ENCODE results near the gene TRMT10C. TPM values are rescaled to one million over a fixed set of nuclear protein-coding genes. Genes with fewer than 3 reads are reported as not detected.

Gene TRMT10C
- polyA plus RNA-seq: 10 to 100 TPM; 13.8 to 27.6 (median 19.7) TPM
- long read RNA-seq, donor 1: 0 reads
- long read RNA-seq, donor 2, transcript TRMT10C-201 (2 exons, 1,819 nt): major isoform, 11 of 11 reads
- long read RNA-seq, donor 2, partial matches to known transcripts: 0 of 11 reads
- long read RNA-seq, donor 2, other reads (novel, unspliced or antisense): 0 of 11 reads
- long read RNA-seq, donor 3, transcript TRMT10C-201 (2 exons, 1,819 nt): major isoform, 18 of 18 reads
- long read RNA-seq, donor 3, partial matches to known transcripts: 0 of 18 reads
- long read RNA-seq, donor 3, other reads (novel, unspliced or antisense): 0 of 18 reads
- long read RNA-seq, donor 4, partial matches to known transcripts: 0 of 1 reads
- long read RNA-seq, donor 4, other reads (novel, unspliced or antisense): 0 of 1 reads
- long read RNA-seq, donor 5, transcript TRMT10C-201 (2 exons, 1,819 nt): major isoform, 7 of 1,827 reads
- long read RNA-seq, donor 5, partial matches to known transcripts: 1,820 of 1,827 reads
- long read RNA-seq, donor 5, other reads (novel, unspliced or antisense): 0 of 1,827 reads
- long read RNA-seq, donor 6, transcript TRMT10C-201 (2 exons, 1,819 nt): major isoform, 17 of 17 reads
- long read RNA-seq, donor 6, partial matches to known transcripts: 0 of 17 reads
- long read RNA-seq, donor 6, other reads (novel, unspliced or antisense): 0 of 17 reads
- long read RNA-seq, donor 7: 0 reads
- long read RNA-seq, donor 8, partial matches to known transcripts: 0 of 2 reads
- long read RNA-seq, donor 8, other reads (novel, unspliced or antisense): 0 of 2 reads
- long read RNA-seq, donor 9, partial matches to known transcripts: 803 of 807 reads
- long read RNA-seq, donor 9, other reads (novel, unspliced or antisense): 0 of 807 reads
- long read RNA-seq, donor 10, transcript TRMT10C-201 (2 exons, 1,819 nt): major isoform, 24 of 24 reads
- long read RNA-seq, donor 10, partial matches to known transcripts: 0 of 24 reads
- long read RNA-seq, donor 10, other reads (novel, unspliced or antisense): 0 of 24 reads

DNA sequence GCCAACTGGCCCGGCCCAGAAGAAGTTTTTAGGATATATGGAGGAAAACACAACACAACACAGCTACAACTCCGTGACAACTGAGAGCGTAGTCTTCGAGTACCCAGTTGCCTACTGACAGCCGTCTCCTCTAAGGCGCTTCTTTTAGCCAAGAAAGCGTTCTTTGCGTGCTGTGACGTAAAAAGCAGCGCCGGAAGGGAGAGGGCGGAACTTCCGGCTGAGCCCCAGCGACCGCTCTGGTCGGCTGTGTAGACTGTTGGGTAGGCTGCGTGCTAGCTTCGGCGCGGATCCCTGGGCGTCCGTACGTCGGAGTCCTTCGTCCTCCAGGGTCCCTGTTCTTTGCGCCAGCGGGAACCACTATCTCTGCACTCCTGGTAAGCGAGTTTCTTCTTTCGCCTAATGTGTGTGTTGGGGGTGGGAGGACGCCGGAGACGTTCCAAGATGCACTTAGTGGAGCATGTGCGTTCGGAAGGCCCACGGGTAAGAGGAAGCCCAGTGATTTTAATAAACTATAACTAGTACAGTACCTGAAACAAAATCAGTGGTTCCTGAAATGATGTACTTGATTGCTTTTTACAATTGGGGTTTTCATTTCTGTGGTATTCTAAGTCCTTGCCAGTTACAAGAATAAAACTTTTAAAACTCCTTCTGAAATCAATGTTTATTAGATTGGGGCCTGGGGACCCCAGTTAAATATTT, at the start of gene TRMT10C:
Gene TRMT10C (plus strand): TSS at position 239 of the 699 bp plus-strand sequence. CDS start 2,914 bp downstream, outside the sequence.
- peaks cover 6 to 9% (median 7%) of the 10 kb centered on the region in 3 donors for H3K4me1 ChIP-seq (ENCODE audit: control insufficient read depth in 3 of 3, insufficient read depth in 2 of 3, low read depth in 1 of 3, low read length in 2 of 3)
- WGBS, 3 donors: 0% methylated on average over 35 of the region's 35 CpGs
- H3K27me3 ChIP-seq (ENCODE audit: control insufficient read depth in 3 of 3, insufficient read depth in 3 of 3, low read length in 3 of 3): no peaks in the 10 kb centered on the region
- H3K36me3 ChIP-seq (ENCODE audit: control insufficient read depth in 3 of 3, insufficient read depth in 2 of 3, low read depth in 1 of 3, low read length in 3 of 3): peaks cover 4 to 12% (median 10%) of the 10 kb centered on the region in 3 donors
- H3K4me3 ChIP-seq (ENCODE audit: low read depth in 1 of 3, low read length in 3 of 3): peak within 1 kb of the TSS; percentile 73 to 97 (median 95)
- FAIRE-seq: no peak
- peak within 1 kb of the TSS; percentile 80 to 91 (median 84) for H3K27ac ChIP-seq (ENCODE audit: low read depth in 1 of 3, low read length in 2 of 3)
- DNase-seq: peak; percentile 92 to 97
- H3K9me3 ChIP-seq (ENCODE audit: control insufficient read depth in 2 of 2, insufficient read depth in 1 of 2, low read depth in 1 of 2, low read length in 1 of 2): no peaks in the 10 kb centered on the region

DNA sequence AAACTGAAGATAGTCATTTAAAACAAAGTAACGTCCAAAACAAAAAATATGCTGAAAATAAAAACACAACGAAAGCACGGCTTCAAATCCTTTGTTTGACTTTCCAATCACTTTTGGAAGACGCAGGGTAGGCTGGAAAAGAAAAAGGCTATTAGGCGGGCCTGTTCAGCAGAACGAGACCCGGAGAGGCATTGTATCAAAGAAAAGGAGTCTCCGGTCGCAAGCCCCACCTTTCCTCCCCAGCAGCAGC, 49.3 kb upstream of the TRMT10C start:
- FAIRE-seq (no peak), DNase-seq (no peak)
- WGBS, 3 donors: 0 to 1% (median 0%) methylated on average over 9 of the region's 9 CpGs
- no peaks in the 10 kb centered on the region for H3K9me3 ChIP-seq (ENCODE audit: control insufficient read depth in 2 of 2, insufficient read depth in 1 of 2, low read depth in 1 of 2, low read length in 1 of 2)
- H3K27me3 ChIP-seq (ENCODE audit: control insufficient read depth in 3 of 3, insufficient read depth in 3 of 3, low read length in 3 of 3): no peaks in the 10 kb centered on the region
- H3K36me3 ChIP-seq (ENCODE audit: control insufficient read depth in 3 of 3, insufficient read depth in 2 of 3, low read depth in 1 of 3, low read length in 3 of 3): no peaks in the 10 kb centered on the region
- peak overlapping the region; percentile 79 to 92 (median 86) for H3K4me3 ChIP-seq (ENCODE audit: low read depth in 1 of 3, low read length in 3 of 3)
- peak overlapping the region; percentile 88 to 98 (median 95) for H3K27ac ChIP-seq (ENCODE audit: low read depth in 1 of 3, low read length in 2 of 3)
- peaks cover 0 to 2% (median 0%) of the 10 kb centered on the region in 3 donors for H3K4me1 ChIP-seq (ENCODE audit: control insufficient read depth in 3 of 3, insufficient read depth in 2 of 3, low read depth in 1 of 3, low read length in 2 of 3)

DNA sequence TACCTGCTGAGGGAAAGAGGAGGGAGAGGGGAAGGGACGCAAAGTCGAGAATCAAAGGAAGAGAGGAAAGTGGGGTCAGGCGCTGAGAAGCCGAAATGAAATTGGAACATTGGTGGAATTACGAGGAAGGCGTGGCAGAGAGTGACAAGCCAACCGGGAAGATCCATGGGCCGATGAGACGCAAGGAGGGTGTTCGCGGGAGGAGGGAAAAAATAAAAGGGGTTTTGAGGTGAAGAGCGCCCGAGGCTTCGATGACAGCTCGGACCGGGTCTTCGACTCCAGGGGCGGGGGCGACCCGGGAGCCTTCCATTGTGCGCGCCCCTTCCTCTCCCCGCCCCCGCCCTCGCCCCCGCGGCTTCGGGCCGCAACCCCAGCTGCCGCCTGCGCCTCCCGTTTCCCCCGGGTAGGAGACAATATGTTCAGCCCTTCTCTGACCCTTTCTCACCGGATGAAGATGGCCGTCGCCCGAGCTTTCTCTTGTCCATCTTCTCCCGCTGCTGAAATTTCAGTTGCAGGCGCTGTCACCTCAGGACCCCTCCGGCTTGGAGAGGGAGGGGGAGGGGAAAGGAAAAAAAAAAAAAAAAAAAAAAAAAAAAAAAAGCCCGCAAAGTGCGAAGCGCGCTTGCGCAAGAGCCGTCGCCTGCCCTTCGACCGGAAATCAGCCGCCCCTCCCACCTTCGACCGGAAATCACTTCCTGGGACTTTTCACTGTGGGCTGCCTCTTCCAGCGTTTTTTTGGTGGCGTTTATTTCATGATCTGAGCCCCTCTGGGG, 48.8 kb upstream of the TRMT10C start, which contains the start of gene SENP7:
Gene SENP7 (minus strand): TSS at position 567 of the 773 bp plus-strand sequence. CDS start 82 bp downstream, at position 485.
- Histone ChIP-seq H3K27ac (ENCODE audit: low read depth in 1 of 3, low read length in 2 of 3) (peak within 1 kb of the TSS; percentile 88 to 98 (median 95)), H3K4me1 (ENCODE audit: control insufficient read depth in 3 of 3, insufficient read depth in 2 of 3, low read depth in 1 of 3, low read length in 2 of 3) (peaks cover 0 to 2% (median 0%) of the 10 kb centered on the region in 3 donors), H3K27me3 (ENCODE audit: control insufficient read depth in 3 of 3, insufficient read depth in 3 of 3, low read length in 3 of 3) (no peaks in the 10 kb centered on the region), H3K36me3 (ENCODE audit: control insufficient read depth in 3 of 3, insufficient read depth in 2 of 3, low read depth in 1 of 3, low read length in 3 of 3) (no peaks in the 10 kb centered on the region), H3K9me3 (ENCODE audit: control insufficient read depth in 2 of 2, insufficient read depth in 1 of 2, low read depth in 1 of 2, low read length in 1 of 2) (no peaks in the 10 kb centered on the region), H3K4me3 (ENCODE audit: low read depth in 1 of 3, low read length in 3 of 3) (peak within 1 kb of the TSS; percentile 79 to 92 (median 86))
- no peak for FAIRE-seq
- 0% methylated on average over 45 to 54 of the region's 54 CpGs for WGBS, 3 donors
- peak; percentile 83 to 92 for DNase-seq

DNA sequence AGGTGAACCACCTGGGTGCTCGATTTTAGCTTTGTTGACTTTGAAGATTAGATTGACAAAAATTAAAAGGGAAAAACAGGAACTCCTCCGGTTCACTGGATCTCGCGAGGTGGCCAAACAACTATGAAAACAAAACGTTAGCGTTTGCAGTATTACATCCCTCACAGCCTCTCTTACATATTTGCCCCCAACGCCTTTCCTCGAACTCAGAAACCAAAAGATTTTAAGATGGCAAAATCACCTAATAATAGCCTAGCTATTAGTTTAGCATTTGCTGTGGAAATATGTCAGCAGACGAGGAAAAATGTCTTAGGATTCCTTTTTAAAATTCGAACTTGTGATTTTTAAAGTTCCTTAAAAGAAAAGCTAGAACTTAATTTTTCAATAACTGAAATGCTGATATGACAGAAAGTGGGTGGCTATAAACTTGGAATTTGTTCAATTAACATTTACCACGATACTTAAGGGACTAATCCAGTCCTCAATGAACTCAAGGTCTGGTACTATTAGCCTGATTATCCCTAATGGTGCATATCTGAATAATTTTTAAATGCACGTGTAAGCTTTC, 48.2 kb upstream of the TRMT10C start:
- 7 to 13% (median 9%) methylated on average over 12 of the region's 12 CpGs for WGBS, 3 donors
- no peak for FAIRE-seq
- Histone ChIP-seq H3K27me3 (ENCODE audit: control insufficient read depth in 3 of 3, insufficient read depth in 3 of 3, low read length in 3 of 3) (no peaks in the 10 kb centered on the region), H3K4me3 (ENCODE audit: low read depth in 1 of 3, low read length in 3 of 3) (peak overlapping the region; percentile 79 to 92 (median 86)), H3K4me1 (ENCODE audit: control insufficient read depth in 3 of 3, insufficient read depth in 2 of 3, low read depth in 1 of 3, low read length in 2 of 3) (peaks cover 0 to 2% (median 0%) of the 10 kb centered on the region in 3 donors), H3K27ac (ENCODE audit: low read depth in 1 of 3, low read length in 2 of 3) (peak overlapping the region; percentile 88 to 98 (median 95)), H3K36me3 (ENCODE audit: control insufficient read depth in 3 of 3, insufficient read depth in 2 of 3, low read depth in 1 of 3, low read length in 3 of 3) (no peaks in the 10 kb centered on the region), H3K9me3 (ENCODE audit: control insufficient read depth in 2 of 2, insufficient read depth in 1 of 2, low read depth in 1 of 2, low read length in 1 of 2) (no peaks in the 10 kb centered on the region)
- no peak for DNase-seq

DNA sequence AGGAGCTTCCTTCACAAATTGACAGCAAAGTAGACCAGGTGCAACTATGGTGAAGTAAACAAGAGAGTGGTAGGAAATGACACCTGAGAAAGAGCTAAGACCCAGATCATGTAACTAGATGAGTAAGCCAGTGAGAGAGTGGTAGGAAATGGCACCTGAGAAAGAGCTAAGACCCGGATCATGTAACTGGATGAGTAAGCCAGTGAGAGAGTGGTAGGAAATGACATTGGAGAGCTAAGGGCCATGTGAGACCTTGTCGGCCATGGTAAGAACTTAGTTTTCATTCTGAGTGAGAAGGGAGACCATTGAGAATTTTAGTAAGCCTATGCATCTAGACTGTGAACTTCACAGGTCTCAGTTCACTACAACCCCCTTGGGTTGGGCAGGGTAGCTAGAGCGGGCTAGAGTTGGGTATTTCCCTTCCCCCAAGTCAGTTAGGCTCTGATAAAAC, 43.2 kb upstream of the TRMT10C start:
- WGBS, 3 donors: 60 to 65% (median 61%) methylated on average over 3 of the region's 3 CpGs
- no peak for FAIRE-seq
- Histone ChIP-seq H3K27ac (ENCODE audit: low read depth in 1 of 3, low read length in 2 of 3) (peak overlapping the region in 1 of 3 donors; percentile 68), H3K36me3 (ENCODE audit: control insufficient read depth in 3 of 3, insufficient read depth in 2 of 3, low read depth in 1 of 3, low read length in 3 of 3) (no peaks in the 10 kb centered on the region), H3K27me3 (ENCODE audit: control insufficient read depth in 3 of 3, insufficient read depth in 3 of 3, low read length in 3 of 3) (peaks cover 0 to 2% (median 0%) of the 10 kb centered on the region in 3 donors), H3K4me3 (ENCODE audit: low read depth in 1 of 3, low read length in 3 of 3) (no peak overlapping the region), H3K9me3 (ENCODE audit: control insufficient read depth in 2 of 2, insufficient read depth in 1 of 2, low read depth in 1 of 2, low read length in 1 of 2) (no peaks in the 10 kb centered on the region), H3K4me1 (ENCODE audit: control insufficient read depth in 3 of 3, insufficient read depth in 2 of 3, low read depth in 1 of 3, low read length in 2 of 3) (peaks cover 0 to 4% (median 2%) of the 10 kb centered on the region in 3 donors)
- DNase-seq: peak in 1 of 2 donors; percentile 13

DNA sequence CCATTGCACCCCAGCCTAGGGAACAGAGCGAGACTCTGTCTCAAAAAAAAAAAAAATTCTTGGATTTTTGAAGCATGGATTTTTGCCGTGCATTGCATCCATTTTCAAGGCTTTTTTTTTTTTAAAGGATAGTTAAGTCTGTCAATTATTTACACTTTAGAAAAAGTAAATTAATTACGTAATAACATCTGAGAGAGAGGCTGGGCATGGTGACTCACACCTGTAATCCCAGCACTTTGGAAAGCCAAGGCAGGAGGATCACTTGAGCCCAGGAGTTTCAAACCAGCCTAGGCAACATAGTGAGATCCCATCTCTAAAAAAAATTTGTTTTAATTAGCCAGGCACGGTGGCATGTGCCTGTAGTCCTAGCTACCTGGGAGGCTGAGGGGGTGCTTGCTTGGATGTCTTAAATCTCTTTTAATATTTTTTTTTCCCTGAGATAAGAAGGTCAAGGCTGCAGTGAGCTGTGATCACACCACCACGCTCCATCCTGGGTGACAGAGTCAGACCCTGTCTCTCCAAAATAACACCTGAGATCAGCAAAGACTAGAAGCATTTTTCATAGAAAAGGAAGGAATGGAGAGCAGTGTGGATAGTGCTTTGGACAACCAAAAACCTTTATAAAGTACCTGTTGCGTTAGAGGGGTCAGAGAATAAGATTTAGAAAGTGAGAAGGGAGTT, 41.8 kb upstream of the TRMT10C start:
- H3K27me3 ChIP-seq (ENCODE audit: control insufficient read depth in 3 of 3, insufficient read depth in 3 of 3, low read length in 3 of 3): peaks cover 0 to 2% (median 0%) of the 10 kb centered on the region in 3 donors
- peak; percentile 33 to 53 for DNase-seq
- WGBS, 3 donors: 38 to 66% (median 50%) methylated on average over 6 of the region's 6 CpGs
- H3K4me3 ChIP-seq (ENCODE audit: low read depth in 1 of 3, low read length in 3 of 3): no peak overlapping the region
- no peaks in the 10 kb centered on the region for H3K36me3 ChIP-seq (ENCODE audit: control insufficient read depth in 3 of 3, insufficient read depth in 2 of 3, low read depth in 1 of 3, low read length in 3 of 3)
- no peaks in the 10 kb centered on the region for H3K9me3 ChIP-seq (ENCODE audit: control insufficient read depth in 2 of 2, insufficient read depth in 1 of 2, low read depth in 1 of 2, low read length in 1 of 2)
- FAIRE-seq: no peak
- no peak overlapping the region for H3K27ac ChIP-seq (ENCODE audit: low read depth in 1 of 3, low read length in 2 of 3)
- H3K4me1 ChIP-seq (ENCODE audit: control insufficient read depth in 3 of 3, insufficient read depth in 2 of 3, low read depth in 1 of 3, low read length in 2 of 3): peaks cover 0 to 4% (median 0%) of the 10 kb centered on the region in 3 donors

DNA sequence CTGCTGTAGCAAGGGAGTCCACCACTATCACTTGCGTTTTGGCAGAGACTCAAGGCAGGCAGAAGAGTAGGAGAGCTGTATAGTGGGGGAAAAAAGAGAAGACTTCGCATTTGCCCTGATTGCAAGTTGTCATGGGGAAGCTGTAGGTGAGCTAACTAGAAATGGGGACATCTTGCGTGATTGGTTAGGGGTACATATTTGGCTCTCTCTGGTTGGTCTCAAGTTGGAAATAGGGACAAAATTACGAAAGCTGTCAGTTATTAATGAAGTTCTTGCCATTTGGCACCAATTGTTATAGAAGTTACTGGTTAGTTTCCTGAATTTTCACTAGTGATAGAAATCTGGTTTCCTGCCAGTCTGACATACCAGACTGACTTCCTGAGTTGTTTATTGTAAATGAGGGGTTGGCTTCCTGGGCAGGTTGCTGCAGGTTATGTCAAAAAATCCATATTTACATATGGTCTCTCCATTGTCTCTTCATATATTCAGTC, 40.4 kb upstream of the TRMT10C start:
- H3K4me3 ChIP-seq (ENCODE audit: low read depth in 1 of 3, low read length in 3 of 3): no peak overlapping the region
- peaks cover 0 to 4% (median 0%) of the 10 kb centered on the region in 3 donors for H3K4me1 ChIP-seq (ENCODE audit: control insufficient read depth in 3 of 3, insufficient read depth in 2 of 3, low read depth in 1 of 3, low read length in 2 of 3)
- DNase-seq (peak in 1 of 2 donors; percentile 18), FAIRE-seq (no peak)
- peak overlapping the region in 1 of 3 donors; percentile 81 for H3K27ac ChIP-seq (ENCODE audit: low read depth in 1 of 3, low read length in 2 of 3)
- WGBS, 3 donors: 58 to 87% (median 83%) methylated on average over 4 of the region's 4 CpGs
- H3K9me3 ChIP-seq (ENCODE audit: control insufficient read depth in 2 of 2, insufficient read depth in 1 of 2, low read depth in 1 of 2, low read length in 1 of 2): peaks cover 0 to 3% of the 10 kb centered on the region in 2 donors
- peaks cover 0 to 2% (median 0%) of the 10 kb centered on the region in 3 donors for H3K27me3 ChIP-seq (ENCODE audit: control insufficient read depth in 3 of 3, insufficient read depth in 3 of 3, low read length in 3 of 3)
- H3K36me3 ChIP-seq (ENCODE audit: control insufficient read depth in 3 of 3, insufficient read depth in 2 of 3, low read depth in 1 of 3, low read length in 3 of 3): no peaks in the 10 kb centered on the region

Data from small intestine (tissue), 16 donors.